ENCODE measurements around the gene HSPB1. TPM values are rescaled to one million over a fixed set of nuclear protein-coding genes. Genes with fewer than 3 reads are reported as not detected.

HSPB1 gene
- total and polyA plus RNA-seq, 2 of the 13 experiments (the other 11 are each of a cell fraction or from before 2014, with no cell fraction given) = 21.0 to 38.6 TPM

DNA sequence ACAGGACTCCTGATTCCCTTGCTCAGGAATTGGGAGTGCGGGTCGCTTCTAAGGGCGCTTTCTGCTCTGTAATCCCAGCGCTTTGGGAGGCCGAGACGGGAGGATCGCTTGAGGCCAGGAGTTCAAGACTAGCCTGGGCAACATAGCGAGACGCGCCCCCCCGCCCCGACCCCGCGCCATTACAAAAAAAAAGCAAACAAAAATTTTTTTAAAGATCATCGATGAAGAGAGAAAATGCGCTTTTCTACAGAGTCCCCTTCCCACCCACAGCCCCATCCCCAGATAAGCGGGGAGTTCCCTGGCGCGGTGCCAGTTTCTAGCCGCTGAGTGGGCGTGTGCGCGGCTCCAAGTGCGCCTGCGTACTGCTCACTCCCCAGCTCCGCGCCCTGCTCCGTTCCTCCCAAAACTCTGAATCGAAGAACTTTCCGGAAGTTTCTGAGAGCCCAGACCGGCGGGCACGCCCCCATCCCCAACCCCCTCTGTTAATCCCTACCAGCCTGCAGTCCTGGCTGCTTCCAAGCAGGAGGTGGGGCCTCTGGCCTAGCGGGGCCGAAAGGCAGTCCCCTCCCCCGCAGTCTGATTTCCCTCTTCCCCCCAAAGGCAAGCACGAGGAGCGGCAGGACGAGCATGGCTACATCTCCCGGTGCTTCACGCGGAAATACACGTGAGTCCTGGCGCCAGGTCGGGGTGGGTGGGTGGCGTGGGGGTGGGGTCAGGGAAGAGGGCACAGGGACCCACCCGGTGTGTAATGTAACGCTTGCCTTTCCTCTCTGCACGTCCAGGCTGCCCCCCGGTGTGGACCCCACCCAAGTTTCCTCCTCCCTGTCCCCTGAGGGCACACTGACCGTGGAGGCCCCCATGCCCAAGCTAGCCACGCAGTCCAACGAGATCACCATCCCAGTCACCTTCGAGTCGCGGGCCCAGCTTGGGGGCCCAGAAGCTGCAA lies 1.0 kb downstream of the HSPB1 start (continued):
- TF ChIP-seq, protein P1, sequence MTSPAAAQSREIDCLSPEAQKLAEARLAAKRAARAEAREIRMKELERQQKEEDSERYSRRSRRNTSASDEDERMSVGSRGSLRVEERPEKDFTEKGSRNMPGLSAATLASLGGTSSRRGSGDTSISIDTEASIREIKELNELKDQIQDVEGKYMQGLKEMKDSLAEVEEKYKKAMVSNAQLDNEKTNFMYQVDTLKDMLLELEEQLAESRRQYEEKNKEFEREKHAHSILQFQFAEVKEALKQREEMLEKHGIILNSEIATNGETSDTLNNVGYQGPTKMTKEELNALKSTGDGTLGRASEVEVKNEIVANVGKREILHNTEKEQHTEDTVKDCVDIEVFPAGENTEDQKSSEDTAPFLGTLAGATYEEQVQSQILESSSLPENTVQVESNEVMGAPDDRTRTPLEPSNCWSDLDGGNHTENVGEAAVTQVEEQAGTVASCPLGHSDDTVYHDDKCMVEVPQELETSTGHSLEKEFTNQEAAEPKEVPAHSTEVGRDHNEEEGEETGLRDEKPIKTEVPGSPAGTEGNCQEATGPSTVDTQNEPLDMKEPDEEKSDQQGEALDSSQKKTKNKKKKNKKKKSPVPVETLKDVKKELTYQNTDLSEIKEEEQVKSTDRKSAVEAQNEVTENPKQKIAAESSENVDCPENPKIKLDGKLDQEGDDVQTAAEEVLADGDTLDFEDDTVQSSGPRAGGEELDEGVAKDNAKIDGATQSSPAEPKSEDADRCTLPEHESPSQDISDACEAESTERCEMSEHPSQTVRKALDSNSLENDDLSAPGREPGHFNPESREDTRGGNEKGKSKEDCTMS (CRISPR knock-in tag; conservative IDR thresholded peaks at IDR 0.05) = no peak
- TF ChIP-seq ZNF274 (CRISPR knock-in tag; IDR thresholded peaks at IDR 0.05) = no peak
- no peak for TF ChIP-seq HDAC6 (IDR thresholded peaks at IDR 0.05; ENCODE audit: low read depth, low read length)
- TF ChIP-seq KLF13 (CRISPR knock-in tag; IDR thresholded peaks at IDR 0.05) = no peak
- TF ChIP-seq HMG20B (CRISPR knock-in tag; conservative IDR thresholded peaks at IDR 0.05) = no peak
- TF ChIP-seq, protein P2, sequence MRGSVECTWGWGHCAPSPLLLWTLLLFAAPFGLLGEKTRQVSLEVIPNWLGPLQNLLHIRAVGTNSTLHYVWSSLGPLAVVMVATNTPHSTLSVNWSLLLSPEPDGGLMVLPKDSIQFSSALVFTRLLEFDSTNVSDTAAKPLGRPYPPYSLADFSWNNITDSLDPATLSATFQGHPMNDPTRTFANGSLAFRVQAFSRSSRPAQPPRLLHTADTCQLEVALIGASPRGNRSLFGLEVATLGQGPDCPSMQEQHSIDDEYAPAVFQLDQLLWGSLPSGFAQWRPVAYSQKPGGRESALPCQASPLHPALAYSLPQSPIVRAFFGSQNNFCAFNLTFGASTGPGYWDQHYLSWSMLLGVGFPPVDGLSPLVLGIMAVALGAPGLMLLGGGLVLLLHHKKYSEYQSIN (CRISPR knock-in tag; IDR thresholded peaks at IDR 0.05; ENCODE audit: borderline replicate concordance) = no peak
- TF ChIP-seq, protein P3, sequence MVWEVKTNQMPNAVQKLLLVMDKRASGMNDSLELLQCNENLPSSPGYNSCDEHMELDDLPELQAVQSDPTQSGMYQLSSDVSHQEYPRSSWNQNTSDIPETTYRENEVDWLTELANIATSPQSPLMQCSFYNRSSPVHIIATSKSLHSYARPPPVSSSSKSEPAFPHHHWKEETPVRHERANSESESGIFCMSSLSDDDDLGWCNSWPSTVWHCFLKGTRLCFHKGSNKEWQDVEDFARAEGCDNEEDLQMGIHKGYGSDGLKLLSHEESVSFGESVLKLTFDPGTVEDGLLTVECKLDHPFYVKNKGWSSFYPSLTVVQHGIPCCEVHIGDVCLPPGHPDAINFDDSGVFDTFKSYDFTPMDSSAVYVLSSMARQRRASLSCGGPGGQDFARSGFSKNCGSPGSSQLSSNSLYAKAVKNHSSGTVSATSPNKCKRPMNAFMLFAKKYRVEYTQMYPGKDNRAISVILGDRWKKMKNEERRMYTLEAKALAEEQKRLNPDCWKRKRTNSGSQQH (CRISPR knock-in tag; IDR thresholded peaks at IDR 0.05; ENCODE audit: low read depth) = no peak
- TF ChIP-seq PLRG1 (conservative IDR thresholded peaks at IDR 0.05) = no peak
- no peak for TF ChIP-seq ZNF644 (CRISPR knock-in tag; IDR thresholded peaks at IDR 0.05; ENCODE audit: low read depth)
- TF ChIP-seq, protein P4, sequence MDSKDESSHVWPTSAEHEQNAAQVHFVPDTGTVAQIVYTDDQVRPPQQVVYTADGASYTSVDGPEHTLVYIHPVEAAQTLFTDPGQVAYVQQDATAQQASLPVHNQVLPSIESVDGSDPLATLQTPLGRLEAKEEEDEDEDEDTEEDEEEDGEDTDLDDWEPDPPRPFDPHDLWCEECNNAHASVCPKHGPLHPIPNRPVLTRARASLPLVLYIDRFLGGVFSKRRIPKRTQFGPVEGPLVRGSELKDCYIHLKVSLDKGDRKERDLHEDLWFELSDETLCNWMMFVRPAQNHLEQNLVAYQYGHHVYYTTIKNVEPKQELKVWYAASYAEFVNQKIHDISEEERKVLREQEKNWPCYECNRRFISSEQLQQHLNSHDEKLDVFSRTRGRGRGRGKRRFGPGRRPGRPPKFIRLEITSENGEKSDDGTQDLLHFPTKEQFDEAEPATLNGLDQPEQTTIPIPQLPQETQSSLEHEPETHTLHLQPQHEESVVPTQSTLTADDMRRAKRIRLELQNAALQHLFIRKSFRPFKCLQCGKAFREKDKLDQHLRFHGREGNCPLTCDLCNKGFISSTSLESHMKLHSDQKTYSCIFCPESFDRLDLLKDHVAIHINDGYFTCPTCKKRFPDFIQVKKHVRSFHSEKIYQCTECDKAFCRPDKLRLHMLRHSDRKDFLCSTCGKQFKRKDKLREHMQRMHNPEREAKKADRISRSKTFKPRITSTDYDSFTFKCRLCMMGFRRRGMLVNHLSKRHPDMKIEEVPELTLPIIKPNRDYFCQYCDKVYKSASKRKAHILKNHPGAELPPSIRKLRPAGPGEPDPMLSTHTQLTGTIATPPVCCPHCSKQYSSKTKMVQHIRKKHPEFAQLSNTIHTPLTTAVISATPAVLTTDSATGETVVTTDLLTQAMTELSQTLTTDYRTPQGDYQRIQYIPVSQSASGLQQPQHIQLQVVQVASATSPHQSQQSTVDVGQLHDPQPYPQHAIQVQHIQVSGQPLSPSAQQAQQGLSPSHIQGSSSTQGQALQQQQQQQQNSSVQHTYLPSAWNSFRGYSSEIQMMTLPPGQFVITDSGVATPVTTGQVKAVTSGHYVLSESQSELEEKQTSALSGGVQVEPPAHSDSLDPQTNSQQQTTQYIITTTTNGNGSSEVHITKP (CRISPR knock-in tag; IDR thresholded peaks at IDR 0.05; ENCODE audit: low read depth) = peak; percentile 54; the same call in 1 of the 2 replicates
- no peak for TF ChIP-seq ZNF777 (CRISPR knock-in tag; IDR thresholded peaks at IDR 0.05)
- no peak for TF ChIP-seq FOXA1 (IDR thresholded peaks at IDR 0.05)
- TF ChIP-seq FOXA1 (CRISPR knock-in tag; IDR thresholded peaks at IDR 0.05) = no peak
- TF ChIP-seq, protein P5, sequence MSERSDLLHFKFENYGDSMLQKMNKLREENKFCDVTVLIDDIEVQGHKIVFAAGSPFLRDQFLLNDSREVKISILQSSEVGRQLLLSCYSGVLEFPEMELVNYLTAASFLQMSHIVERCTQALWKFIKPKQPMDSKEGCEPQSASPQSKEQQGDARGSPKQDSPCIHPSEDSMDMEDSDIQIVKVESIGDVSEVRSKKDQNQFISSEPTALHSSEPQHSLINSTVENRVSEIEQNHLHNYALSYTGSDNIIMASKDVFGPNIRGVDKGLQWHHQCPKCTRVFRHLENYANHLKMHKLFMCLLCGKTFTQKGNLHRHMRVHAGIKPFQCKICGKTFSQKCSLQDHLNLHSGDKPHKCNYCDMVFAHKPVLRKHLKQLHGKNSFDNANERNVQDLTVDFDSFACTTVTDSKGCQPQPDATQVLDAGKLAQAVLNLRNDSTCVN (CRISPR knock-in tag; IDR thresholded peaks at IDR 0.05; ENCODE audit: borderline replicate concordance) = 0 out of 2 replicates have a peak, but pooled peaks have one; percentile 32
- no peak for TF ChIP-seq ZBTB10 (CRISPR knock-in tag; IDR thresholded peaks at IDR 0.05; ENCODE audit: borderline replicate concordance)

All from HepG2 (cell line).